8988T (cell line): ENCODE data around the gene FIGNL2.
"Not testable (repeated sequence)": the region's sequence is repeated elsewhere in the genome, so short reads cannot be mapped to it uniquely, and the experiment has no call there.

Experiments used
- DNase-seq: peaks from one replicate; pipeline ENCODE4 v3.0.0; 2011

The FIGNL2 gene

GRCh38 chr12:51848326-51848727 is at the start of gene FIGNL2:
FIGNL2 (minus strand) TSS chr12:51848718; CDS start chr12:51822413, 26,305 bp downstream.
- no peak for DNase-seq

- no peak for DNase-seq
Measured at GRCh38 chr12:51897181-51897580, 48.7 kb upstream of the FIGNL2 start.

DNA sequence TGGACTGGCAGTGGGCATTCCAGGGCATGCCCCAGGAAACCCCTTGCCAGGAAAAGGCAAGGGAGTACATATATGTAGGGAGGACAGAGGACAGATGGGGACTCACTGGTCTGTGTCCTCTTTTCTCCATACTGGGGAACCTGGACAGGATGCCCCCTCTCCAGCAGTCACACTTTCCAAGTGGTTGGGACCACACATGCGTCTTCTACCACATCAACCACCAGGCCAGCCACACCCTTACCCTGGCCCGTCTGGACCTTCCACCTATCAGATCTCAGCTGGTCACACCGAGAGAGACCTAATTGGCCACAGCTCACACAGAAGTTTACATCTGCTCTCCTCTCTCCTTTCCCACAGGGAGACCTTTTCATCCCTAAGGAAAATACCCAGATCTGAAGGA is 47.7 kb upstream of the FIGNL2 start:
- DNase-seq = no peak

DNA sequence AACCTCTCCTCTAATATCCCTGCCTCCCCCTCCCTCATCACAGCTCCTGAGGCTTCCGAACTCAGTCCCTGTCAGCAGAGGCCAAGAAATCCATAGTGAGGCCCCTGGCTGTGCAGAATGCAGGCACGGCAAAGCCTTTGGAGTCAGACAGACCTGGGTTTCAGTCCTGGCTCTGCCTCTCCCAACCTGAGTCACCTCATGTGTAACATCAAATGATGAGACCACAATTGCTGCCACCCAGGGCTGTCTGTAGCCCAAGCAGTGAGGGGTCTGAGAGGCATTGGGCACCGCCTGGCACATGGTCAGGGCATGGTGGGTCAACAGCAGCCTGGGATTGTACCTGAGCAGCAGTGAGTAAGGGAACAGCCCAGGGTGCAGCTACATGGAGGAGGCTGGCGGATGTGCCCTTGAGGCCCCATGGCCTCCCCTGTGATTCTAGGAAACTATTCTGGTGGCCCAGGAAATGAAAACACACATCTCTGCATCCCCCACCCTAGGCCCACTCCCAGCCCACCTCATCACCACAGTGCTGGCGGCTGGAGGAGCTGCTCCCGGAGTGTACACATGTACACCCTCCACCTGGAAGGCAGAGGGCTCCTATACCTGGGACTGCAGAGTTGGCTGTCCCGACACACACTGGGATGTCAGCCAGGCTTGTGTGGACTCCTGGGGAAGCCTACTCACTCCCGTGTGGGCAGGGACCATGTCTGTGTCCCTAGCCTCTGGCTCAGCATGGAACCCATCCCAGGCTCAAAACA is 47.0 kb upstream of the FIGNL2 start:
- DNase-seq = no peak

- DNase-seq = no peak
Measured at GRCh38 chr12:51893786-51894185, 45.3 kb upstream of the FIGNL2 start.

DNA sequence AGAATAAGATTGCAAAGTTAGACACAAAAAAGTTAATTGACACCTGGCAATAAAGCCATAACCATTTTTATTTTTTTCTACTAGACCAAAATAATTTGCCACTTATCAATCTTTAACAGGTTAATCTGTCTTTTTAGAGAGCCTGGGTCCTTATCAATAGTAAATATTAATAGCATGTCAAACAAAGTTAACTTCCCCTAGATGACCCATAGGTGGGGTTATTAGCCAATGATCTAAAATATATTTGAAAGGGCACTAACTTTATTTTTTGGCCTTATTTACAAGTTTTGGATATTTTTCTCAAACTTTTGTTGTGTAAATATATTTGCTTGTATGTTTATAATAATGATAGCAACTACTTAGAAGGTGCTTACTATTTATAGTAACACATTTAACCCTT is 43.3 kb upstream of the FIGNL2 start:
- no peak for DNase-seq

- no peak for DNase-seq
Measured at GRCh38 chr12:51890511-51891171, 42.1 kb upstream of the FIGNL2 start.

- DNase-seq = no peak
Measured at GRCh38 chr12:51890133-51890464, 41.6 kb upstream of the FIGNL2 start.

GRCh38 chr12:51889216-51890132 is 41.0 kb upstream of the FIGNL2 start:
- DNase-seq = no peak

- no peak for DNase-seq
Measured at GRCh38 chr12:51888316-51889215, 40.0 kb upstream of the FIGNL2 start.

DNA sequence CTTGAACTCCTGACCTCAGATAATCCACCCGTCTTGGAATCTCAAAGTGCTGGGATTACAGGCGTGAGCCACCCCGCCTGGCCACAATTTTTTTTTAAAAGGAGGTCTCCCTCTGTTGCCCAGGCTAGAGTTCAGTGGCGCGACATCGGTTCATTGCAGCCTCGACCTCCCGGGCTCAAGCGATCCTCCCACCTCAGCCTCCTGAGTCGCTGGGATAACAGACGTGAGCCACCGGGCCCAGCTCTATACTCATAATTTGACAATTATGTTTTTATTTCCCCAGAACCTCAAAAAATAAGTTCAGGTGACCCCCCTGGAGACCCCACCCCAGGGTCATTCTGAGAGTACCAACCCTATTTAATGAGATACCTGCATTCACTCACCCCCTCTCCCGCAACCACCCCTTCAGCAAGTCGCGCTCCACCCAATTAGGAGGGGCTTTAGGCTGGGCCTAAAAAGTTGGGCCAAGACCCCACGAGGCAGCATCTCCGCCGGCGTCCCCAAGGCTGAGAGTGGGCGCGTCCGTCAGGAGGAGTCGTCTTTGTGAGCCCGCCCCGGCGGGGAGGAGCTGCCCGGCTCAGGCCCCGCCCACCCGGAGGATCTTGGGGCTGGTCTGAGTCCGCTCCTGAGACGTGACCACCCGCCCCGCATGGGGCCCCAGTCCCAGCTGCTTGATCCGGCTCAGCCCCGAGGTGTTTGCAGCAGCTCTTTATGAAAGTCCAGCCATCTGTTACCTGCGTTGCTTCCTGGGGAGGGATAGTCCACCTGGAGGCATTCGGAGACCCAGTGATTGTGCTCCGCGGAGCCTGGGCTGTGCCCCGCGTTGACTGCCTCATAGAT is 39.2 kb upstream of the FIGNL2 start, which contains the start of gene ANKRD33:
TSS of gene ANKRD33 (plus strand) at position 628 of the 840 bp plus-strand sequence. CDS start at position 712, 84 bp downstream.
- DNase-seq = no peak

DNA sequence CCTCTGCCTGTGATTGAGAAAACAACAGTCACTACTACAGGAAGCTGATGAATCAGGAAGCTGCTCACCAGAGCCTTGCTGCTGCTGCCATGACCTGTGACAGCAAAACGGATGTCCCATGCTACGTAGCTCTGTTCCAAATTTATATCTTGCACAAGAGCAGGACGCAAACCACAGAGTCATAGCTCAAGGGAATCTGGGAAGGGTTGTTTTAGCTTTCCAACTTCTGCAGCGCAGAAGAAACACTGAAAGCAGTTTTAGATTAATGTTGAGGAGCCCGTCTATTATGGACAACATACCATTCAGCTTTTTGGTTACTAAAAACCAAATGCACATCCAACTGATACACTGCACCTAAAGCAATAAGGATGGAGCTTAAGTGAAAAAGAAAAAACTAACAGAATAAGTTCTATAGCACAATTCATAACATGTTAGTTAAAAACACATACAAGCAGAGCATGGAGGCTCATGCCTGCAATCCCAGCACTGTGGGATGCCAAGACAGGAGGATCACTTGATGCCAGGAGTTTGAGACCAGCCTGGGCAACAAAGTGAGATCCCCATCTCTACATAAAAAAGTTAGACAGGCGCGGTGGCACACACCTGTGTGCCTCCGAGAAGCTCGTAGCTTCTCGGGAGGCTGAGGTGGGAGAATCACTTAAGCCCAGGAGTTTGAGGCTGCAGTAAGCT is 37.6 kb upstream of the FIGNL2 start:
- DNase-seq = no peak

- DNase-seq = not testable (repeated sequence)
Measured at GRCh38 chr12:51885294-51886020, 36.9 kb upstream of the FIGNL2 start.

DNA sequence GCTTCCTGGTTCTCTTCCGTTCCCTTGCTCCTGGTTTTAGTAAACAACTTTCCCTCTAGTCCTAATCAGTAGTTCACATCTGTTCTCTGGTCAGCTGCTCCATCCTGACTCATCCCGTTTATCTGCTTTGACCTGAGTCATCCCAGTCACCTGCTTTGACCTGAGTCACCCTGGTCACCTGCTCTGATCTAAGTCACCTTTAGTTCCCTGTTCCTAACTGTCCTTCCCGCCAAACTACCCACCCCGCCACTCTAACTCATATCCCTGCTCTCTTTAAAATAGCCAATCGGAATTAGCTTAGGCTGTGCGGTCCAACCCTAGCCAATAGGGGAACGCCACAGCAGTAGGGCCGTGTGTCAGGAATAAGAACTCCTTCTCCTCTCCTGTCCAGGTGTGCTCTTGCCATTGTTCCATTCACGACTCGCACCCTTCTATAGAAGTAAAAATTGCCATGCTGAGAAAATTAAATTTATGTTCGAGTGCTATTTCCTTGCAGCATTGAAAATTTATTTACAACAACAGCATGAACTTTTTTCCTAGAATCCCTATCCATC is 36.2 kb upstream of the FIGNL2 start:
- no peak for DNase-seq

GRCh38 chr12:51883998-51884675 is 35.6 kb upstream of the FIGNL2 start:
- no peak for DNase-seq

DNA sequence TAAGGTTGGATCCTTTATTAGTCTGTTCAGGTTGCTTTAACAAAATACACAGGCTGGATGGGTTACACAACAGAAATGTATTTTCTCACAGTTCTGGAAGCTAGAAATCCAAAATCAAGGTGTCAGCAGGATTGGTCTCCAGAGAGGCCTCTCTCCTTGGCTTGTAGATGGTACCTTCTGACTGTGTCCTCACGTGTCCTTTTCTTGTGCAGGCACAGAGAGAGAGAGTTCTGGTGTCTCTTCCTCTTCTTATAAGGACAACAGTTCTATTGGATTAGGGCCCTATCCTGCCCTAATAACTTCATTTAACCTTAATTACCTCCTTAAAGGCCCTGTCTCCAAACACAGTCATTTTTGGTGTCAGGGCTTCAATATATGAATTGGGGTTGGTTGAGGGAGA is 34.8 kb upstream of the FIGNL2 start:
- no peak for DNase-seq

- no peak for DNase-seq
Measured at GRCh38 chr12:51879102-51879501, 30.6 kb upstream of the FIGNL2 start.

GRCh38 chr12:51874486-51874885 is 26.0 kb upstream of the FIGNL2 start:
- DNase-seq = no peak

DNA sequence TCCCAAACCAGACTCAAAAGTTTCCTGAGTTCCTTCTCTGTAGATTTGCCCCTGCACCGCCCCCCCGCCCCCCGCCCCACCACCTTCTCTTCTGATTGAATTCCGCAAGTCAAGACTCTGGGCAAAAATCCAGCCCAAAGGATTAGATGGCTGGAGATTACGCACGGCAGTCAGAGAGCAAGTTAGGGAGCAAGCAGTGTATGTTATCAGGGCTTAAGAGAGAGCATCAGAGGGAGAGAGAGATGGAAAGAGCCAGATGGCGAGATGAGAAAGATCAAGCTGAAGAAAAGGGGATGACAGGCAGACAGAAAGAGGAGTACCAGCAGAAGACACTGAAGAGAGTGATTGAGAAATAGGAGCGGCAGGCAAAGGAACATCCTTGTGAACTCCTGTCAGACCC is 25.5 kb upstream of the FIGNL2 start:
- DNase-seq = no peak
